Measurements from ENCODE around the gene TEKT3. TPM values are rescaled to one million over a fixed set of nuclear protein-coding genes. Genes with fewer than 3 reads are reported as not detected.
A peak's percentile ranks its signal among the peaks of the same experiment; 100 is the strongest.

Gene TEKT3
- total and polyA plus RNA-seq, 2 of the 4 experiments (the other 2 are of a cell fraction): 0.15 TPM; not detected in 1

DNA sequence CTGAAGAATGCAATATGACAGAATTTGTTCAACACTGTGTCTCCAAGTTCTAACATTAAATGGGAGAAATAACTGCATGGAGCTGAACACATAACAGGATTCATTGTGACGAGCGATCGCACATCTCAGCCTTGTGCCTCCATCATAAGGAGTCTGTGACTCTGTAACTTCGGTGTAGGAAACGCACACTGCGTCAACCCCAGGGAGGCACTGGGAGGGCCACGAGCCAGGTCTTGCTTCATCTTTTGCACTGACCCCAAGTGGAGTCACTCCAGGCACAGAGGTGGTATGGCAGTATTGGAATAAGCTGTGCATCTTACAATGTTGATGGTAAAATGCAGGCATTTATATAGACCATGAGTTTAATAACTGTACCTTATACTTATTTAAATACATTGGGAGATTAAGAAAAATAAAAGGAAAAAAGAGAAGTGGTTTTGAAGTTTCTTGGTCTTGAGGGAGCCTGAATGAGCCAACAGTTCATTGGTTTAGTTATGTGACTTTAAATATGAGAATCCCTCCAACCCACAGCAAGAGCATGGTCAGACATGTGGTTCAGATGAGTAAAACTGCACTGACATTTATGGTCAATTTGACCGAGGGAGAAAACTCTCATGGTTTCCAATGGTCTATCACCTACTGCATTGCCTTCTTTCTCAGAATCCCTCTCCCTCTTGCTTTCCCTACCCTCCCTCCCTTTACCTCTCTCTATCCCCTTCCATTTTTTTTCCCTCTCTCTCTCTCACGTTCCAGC lies 70.6 kb downstream of the TEKT3 start (continued):
- no peak for TF ChIP-seq SMC3 (IDR thresholded peaks at IDR 0.05; ENCODE audit: low read depth, low read length)

DNA sequence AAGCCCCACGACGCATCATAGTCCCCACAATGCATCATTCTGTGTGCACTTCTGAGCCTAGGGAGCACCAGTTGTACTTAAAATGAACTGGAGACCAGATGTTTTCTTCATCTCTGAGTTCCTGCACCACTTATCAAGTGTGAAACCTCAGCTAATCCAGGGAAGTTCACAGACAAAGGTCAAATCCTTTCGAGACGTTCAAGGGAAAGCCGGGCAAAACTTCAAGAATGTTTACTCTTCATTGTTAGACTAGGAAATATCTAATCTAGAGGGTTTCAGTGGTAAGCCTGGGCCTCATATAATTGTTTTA lies 71.7 kb downstream of the TEKT3 start:
- Histone ChIP-seq H2AK9ac (replicated peaks; ENCODE audit: low read depth, low read length, poor library complexity) (no peak overlapping the region), H3K18ac (ENCODE audit: low read depth, low read length) (no peak overlapping the region), H4K20me1 (ENCODE audit: insufficient read depth, low read length) (peaks cover 13% of the 10 kb centered on the region; the same call in 1 of the 2 replicates), H3K9me3 (ENCODE audit: control insufficient read depth, insufficient read depth, low read length) (peaks cover 4% of the 10 kb centered on the region), H4K91ac (ENCODE audit: insufficient read depth, low read depth, low read length) (no peak overlapping the region), H3K4me1 (ENCODE audit: control insufficient read depth, insufficient read depth, low read length) (peaks cover 20% of the 10 kb centered on the region), H2AK5ac (ENCODE audit: low read depth, low read length) (0 out of 2 replicates have a peak overlapping the region, but pooled peaks have one; percentile 25), H3K4ac (ENCODE audit: low read depth, low read length) (no peak overlapping the region), H4K8ac (ENCODE audit: low read depth in 2 of 2, low read length in 2 of 2) (no peak overlapping the region), H2BK15ac (ENCODE audit: low read depth, low read length) (no peak overlapping the region), H3K27ac (ENCODE audit: insufficient read depth, low read length) (no peak overlapping the region), H3K4me2 (ENCODE audit: low read depth, low read length) (no peak overlapping the region), H3K23ac (ENCODE audit: low read depth, low read length) (no peak overlapping the region), H3K79me1 (ENCODE audit: low read depth in 1 of 2, low read length in 2 of 2) (no peaks in the 10 kb centered on the region), H3K36me3 (ENCODE audit: control insufficient read depth, insufficient read depth, low read length) (no peaks in the 10 kb centered on the region), H3K27me3 (ENCODE audit: control insufficient read depth, insufficient read depth, low read length) (peaks cover 46% of the 10 kb centered on the region), H3K56ac (ENCODE audit: extremely low read depth, insufficient read depth, low read length) (no peak overlapping the region), H2BK120ac (ENCODE audit: low read depth, low read length) (no peak overlapping the region), H3K9me1 (ENCODE audit: insufficient read depth, low read length) (peaks cover 15% of the 10 kb centered on the region), H2BK5ac (ENCODE audit: low read depth, low read length, poor library complexity, severe bottlenecking) (no peak overlapping the region), H2BK20ac (ENCODE audit: low read depth, low read length) (no peak overlapping the region), H4K5ac (ENCODE audit: low read depth, low read length) (no peak overlapping the region), H3K14ac (replicated peaks; ENCODE audit: low read depth, low read length) (no peak overlapping the region), H2AFZ (replicated peaks; ENCODE audit: low read length, poor library complexity) (no peak overlapping the region), H3K4me3 (ENCODE audit: insufficient read depth, low read depth, low read length) (no peak overlapping the region), H3K9ac (ENCODE audit: low read depth, low read length) (no peak overlapping the region)
- no TSS peak for BruUV-seq (replicated peaks)
- in situ Hi-C loops (cut with MboI; ENCODE audit: low sequenced_read_pairs) (loop anchor here (10.0 to 25.0 kb wide), 3 partner anchors 165 to 693 kb away; no protein-coding TSS in a partner anchor), dilution Hi-C loops (cut with HindIII; ENCODE audit: low sequenced_read_pairs, unreplicated experiment) (no loop called here), intact Hi-C loops (cut with micrococcal nuclease) (loop anchor here (10.0 kb wide), 1 partner anchor 75 kb away; the partner anchor contains the start of gene TEKT3)
- TF ChIP-seq RFX5 (IDR thresholded peaks at IDR 0.05; ENCODE audit: low read depth, low read length): no peak
- TF ChIP-seq, protein P1, sequence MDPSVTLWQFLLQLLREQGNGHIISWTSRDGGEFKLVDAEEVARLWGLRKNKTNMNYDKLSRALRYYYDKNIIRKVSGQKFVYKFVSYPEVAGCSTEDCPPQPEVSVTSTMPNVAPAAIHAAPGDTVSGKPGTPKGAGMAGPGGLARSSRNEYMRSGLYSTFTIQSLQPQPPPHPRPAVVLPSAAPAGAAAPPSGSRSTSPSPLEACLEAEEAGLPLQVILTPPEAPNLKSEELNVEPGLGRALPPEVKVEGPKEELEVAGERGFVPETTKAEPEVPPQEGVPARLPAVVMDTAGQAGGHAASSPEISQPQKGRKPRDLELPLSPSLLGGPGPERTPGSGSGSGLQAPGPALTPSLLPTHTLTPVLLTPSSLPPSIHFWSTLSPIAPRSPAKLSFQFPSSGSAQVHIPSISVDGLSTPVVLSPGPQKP (IDR thresholded peaks at IDR 0.05; ENCODE audit: borderline replicate concordance, low read depth, low read length): no peak
- no peak for TF ChIP-seq CHD1 (IDR thresholded peaks at IDR 0.05; ENCODE audit: low read depth, low read length)
- no peak for TF ChIP-seq BHLHE40 (IDR thresholded peaks at IDR 0.05; ENCODE audit: low read depth, low read length)
- no peak for TF ChIP-seq POLR2A (IDR thresholded peaks at IDR 0.05; ENCODE audit: low read depth, low read length)
- TF ChIP-seq RCOR1 (IDR thresholded peaks at IDR 0.05; ENCODE audit: insufficient replicate concordance, low read length): no peak
- TF ChIP-seq SMC3 (IDR thresholded peaks at IDR 0.05; ENCODE audit: low read depth, low read length): no peak
- TF ChIP-seq MAZ (IDR thresholded peaks at IDR 0.05; ENCODE audit: borderline replicate concordance, low read depth, low read length): no peak
- no peak for TF ChIP-seq MAFK (IDR thresholded peaks at IDR 0.05; ENCODE audit: low read depth, low read length)
- TF ChIP-seq MXI1 (IDR thresholded peaks at IDR 0.05; ENCODE audit: borderline replicate concordance, low read depth, low read length): no peak
- no peak for TF ChIP-seq NFE2L2 (IDR thresholded peaks at IDR 0.05; ENCODE audit: low read depth, low read length)
- TF ChIP-seq, protein P2, sequence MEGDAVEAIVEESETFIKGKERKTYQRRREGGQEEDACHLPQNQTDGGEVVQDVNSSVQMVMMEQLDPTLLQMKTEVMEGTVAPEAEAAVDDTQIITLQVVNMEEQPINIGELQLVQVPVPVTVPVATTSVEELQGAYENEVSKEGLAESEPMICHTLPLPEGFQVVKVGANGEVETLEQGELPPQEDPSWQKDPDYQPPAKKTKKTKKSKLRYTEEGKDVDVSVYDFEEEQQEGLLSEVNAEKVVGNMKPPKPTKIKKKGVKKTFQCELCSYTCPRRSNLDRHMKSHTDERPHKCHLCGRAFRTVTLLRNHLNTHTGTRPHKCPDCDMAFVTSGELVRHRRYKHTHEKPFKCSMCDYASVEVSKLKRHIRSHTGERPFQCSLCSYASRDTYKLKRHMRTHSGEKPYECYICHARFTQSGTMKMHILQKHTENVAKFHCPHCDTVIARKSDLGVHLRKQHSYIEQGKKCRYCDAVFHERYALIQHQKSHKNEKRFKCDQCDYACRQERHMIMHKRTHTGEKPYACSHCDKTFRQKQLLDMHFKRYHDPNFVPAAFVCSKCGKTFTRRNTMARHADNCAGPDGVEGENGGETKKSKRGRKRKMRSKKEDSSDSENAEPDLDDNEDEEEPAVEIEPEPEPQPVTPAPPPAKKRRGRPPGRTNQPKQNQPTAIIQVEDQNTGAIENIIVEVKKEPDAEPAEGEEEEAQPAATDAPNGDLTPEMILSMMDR (conservative IDR thresholded peaks at IDR 0.05; ENCODE audit: low read depth, low read length): no peak
- TF ChIP-seq FOS (IDR thresholded peaks at IDR 0.05; ENCODE audit: low read depth, low read length): no peak
- no peak for TF ChIP-seq RAD21 (IDR thresholded peaks at IDR 0.05; ENCODE audit: low read length)
- no peak for TF ChIP-seq CEBPB (IDR thresholded peaks at IDR 0.05; ENCODE audit: low read depth, low read length)
- ATAC-seq (ENCODE audit: low read depth) (no peak), DNase-seq (no peak)
- POLR2A ChIA-PET (ENCODE audit: unreplicated experiment): no interaction called here
- CTCF ChIA-PET: no interaction called here
- no CpG with 5 or more reads among the region's 5 CpGs for WGBS, 2 experiments (ENCODE audit: extremely low coverage in 2 of 2, insufficient read length in 1 of 2)
